HL-60 (cell line): ENCODE data around the gene USP43.

ENCODE experiments used
- DNase-seq, 2 experiments: peaks; one replicate each; pipeline ENCODE4 v3.0.0-alpha.2; 2010 to 2020; ENCODE audit warnings: low read depth in 1 of 2, low spot score in 1 of 2
- H3K27ac ChIP-seq: fragments of 250-450 bp; sonication (Bioruptor Pico); replicated peaks from 2 replicates; pipeline ENCODE4 v1.5.1; 2020; ENCODE audit warnings: mild to moderate bottlenecking, moderate library complexity
- H3K27me3 ChIP-seq: fragments of 250-450 bp; sonication (Bioruptor Pico); 2 replicates; pipeline ENCODE4 v1.5.1; 2021; ENCODE audit warnings: mild to moderate bottlenecking, moderate library complexity; ENCODE audit not compliant: insufficient read depth, poor library complexity, severe bottlenecking
- H3K4me3 ChIP-seq: replicated peaks from 2 replicates; pipeline ENCODE4 v1.5.1; 2011; ENCODE audit warnings: mild to moderate bottlenecking, control low read depth, low read length; ENCODE audit not compliant: insufficient read depth
- CTCF ChIP-seq: IDR thresholded peaks from one replicate; pipeline ENCODE4 v1.5.1; 2011; ENCODE audit warnings: low read length, control low read depth, inconsistent platforms; ENCODE audit not compliant: insufficient read depth
- GABPA ChIP-seq: IDR thresholded peaks from 2 replicates; pipeline ENCODE4 v1.6.1; 2012; ENCODE audit warnings: low read depth
- POLR2AphosphoS5 ChIP-seq: IDR thresholded peaks from 2 replicates; pipeline ENCODE4 v1.6.1; 2012; ENCODE audit warnings: low read depth
- SPI1 ChIP-seq: IDR thresholded peaks from 2 replicates; pipeline ENCODE4 v1.6.1; 2012; ENCODE audit warnings: low read depth, mild to moderate bottlenecking, borderline replicate concordance
- TF ChIP-seq, protein P1 (sequence below): IDR thresholded peaks from 2 replicates; pipeline ENCODE4 v1.6.1; 2012; ENCODE audit warnings: low read depth; ENCODE audit not compliant: insufficient replicate concordance

The USP43 gene

GRCh38 chr17:9705745-9706144 is 60.4 kb downstream of the USP43 start:
- Histone ChIP-seq H3K27ac (no peak overlapping the region), H3K27me3 (no peaks in the 10 kb centered on the region), H3K4me3 (no peak overlapping the region)
- TF ChIP-seq SPI1 (no peak), GABPA (no peak), POLR2AphosphoS5 (no peak), CTCF (no peak)
- TF ChIP-seq, protein P1, sequence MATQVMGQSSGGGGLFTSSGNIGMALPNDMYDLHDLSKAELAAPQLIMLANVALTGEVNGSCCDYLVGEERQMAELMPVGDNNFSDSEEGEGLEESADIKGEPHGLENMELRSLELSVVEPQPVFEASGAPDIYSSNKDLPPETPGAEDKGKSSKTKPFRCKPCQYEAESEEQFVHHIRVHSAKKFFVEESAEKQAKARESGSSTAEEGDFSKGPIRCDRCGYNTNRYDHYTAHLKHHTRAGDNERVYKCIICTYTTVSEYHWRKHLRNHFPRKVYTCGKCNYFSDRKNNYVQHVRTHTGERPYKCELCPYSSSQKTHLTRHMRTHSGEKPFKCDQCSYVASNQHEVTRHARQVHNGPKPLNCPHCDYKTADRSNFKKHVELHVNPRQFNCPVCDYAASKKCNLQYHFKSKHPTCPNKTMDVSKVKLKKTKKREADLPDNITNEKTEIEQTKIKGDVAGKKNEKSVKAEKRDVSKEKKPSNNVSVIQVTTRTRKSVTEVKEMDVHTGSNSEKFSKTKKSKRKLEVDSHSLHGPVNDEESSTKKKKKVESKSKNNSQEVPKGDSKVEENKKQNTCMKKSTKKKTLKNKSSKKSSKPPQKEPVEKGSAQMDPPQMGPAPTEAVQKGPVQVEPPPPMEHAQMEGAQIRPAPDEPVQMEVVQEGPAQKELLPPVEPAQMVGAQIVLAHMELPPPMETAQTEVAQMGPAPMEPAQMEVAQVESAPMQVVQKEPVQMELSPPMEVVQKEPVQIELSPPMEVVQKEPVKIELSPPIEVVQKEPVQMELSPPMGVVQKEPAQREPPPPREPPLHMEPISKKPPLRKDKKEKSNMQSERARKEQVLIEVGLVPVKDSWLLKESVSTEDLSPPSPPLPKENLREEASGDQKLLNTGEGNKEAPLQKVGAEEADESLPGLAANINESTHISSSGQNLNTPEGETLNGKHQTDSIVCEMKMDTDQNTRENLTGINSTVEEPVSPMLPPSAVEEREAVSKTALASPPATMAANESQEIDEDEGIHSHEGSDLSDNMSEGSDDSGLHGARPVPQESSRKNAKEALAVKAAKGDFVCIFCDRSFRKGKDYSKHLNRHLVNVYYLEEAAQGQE: no peak
- DNase-seq: no peak

DNA sequence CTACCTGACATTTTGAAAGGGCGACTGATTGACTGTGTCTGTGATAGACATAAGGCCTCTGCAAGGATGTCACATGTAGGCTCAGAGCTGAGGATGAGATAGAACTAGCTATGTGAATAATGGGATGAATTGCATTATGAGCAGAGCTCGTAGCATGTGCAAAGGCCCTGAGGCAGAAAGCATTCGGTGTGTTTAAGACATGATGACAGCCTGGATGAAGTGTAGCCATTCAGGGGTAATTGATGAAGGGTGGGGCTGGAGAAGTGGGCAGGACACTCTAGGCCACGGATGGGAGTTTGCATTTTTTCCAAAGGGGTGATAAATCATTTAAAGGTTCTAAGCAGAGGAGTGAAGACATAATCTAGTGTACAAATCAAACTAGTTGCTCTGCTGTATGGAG is 62.6 kb downstream of the USP43 start:
- Histone ChIP-seq H3K27me3 (no peaks in the 10 kb centered on the region), H3K4me3 (no peak overlapping the region), H3K27ac (no peak overlapping the region)
- no peak for DNase-seq
- TF ChIP-seq CTCF (no peak), SPI1 (no peak), POLR2AphosphoS5 (no peak)

DNA sequence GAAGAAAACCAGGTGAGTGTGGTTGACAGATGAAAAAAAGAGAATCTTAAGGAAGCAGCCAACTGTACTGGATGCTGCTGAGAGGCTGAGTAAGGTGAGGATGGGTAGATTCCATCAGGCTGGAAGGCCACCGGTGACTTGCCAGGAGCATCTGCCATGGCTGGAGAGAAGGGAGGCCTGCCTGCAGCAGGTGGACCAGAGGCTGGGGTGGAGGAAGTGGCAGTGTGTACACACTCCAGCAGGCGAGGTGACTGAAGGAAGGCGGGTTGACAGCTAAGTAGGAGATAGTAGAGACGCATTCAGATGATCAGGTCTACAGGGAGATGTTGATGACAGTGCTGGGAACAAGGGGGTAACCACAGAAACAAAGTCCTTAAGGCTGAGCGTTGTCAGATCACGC is 69.5 kb downstream of the USP43 start:
- TF ChIP-seq SPI1 (no peak), GABPA (no peak), CTCF (no peak), POLR2AphosphoS5 (no peak)
- TF ChIP-seq, protein P1: no peak
- H3K27me3 ChIP-seq: no peaks in the 10 kb centered on the region
- no peak for DNase-seq

DNA sequence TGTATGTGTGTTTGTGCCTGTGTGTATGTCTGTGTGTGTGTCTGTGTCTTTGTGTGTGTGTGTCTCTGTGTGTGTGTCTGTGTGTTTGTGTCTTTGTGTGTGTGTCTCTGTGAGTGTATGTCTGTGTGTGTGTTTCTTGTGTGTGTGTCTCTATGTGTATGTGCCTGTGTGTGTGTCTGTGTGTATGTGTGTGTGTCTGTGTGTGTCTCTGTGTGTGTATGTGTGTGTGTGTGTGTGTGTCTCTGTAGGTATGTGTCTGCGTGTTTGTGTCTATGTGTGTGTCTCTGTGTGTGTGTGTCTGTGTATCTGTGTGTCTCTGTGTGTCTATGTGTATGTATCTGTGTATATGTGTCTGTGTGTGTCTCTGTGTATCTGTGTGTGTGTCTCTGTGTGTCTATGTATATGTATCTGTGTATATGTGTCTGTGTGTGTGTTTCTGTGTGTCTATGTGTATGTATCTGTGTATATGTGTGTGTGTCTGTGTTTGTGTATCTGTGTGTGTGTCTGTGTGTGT is 70.2 kb downstream of the USP43 start:
- TF ChIP-seq SPI1 (no peak), POLR2AphosphoS5 (no peak), CTCF (no peak)
- TF ChIP-seq, protein P1: no peak
- no peak for DNase-seq
- H3K4me3 ChIP-seq: no peak overlapping the region
- no peak overlapping the region for H3K27ac ChIP-seq
- H3K27me3 ChIP-seq: no peaks in the 10 kb centered on the region

More for the DNA sequence above, 69.5 kb downstream of the USP43 start:
- H3K27ac ChIP-seq: no peak overlapping the region
- no peak overlapping the region for H3K4me3 ChIP-seq
